DMS53 treated with DMSO at 0.1 percent for 48 hours (cell line): Measurements from ENCODE around the gene ITGAD.
"Not testable (repeated sequence)": the region's sequence is repeated elsewhere in the genome, so short reads cannot be mapped to it uniquely, and the experiment has no call there.

Experiments
- DNase-seq: peaks from one replicate; lab custom pipeline; 2025; ENCODE audit not compliant: unreplicated experiment; lab: John Stamatoyannopoulos, UW

The ITGAD gene

GRCh38 chr16:31429796-31430195, 36.7 kb downstream of the ITGAD start:
- DNase-seq: no peak

GRCh38 chr16:31430380-31431052, 37.4 kb downstream of the ITGAD start:
- no peak for DNase-seq

- peak; percentile 1 for DNase-seq
Measured at GRCh38 chr16:31435341-31436220, 42.4 kb downstream of the ITGAD start.

GRCh38 chr16:31436221-31437045, 43.3 kb downstream of the ITGAD start:
- no peak for DNase-seq

GRCh38 chr16:31438414-31438813, 45.3 kb downstream of the ITGAD start:
- DNase-seq: no peak

- not testable (repeated sequence) for DNase-seq
Measured at GRCh38 chr16:31439023-31439422, 45.9 kb downstream of the ITGAD start.

- no peak for DNase-seq
Measured at GRCh38 chr16:31439519-31439918, 46.4 kb downstream of the ITGAD start.

GRCh38 chr16:31440516-31441184, 47.5 kb downstream of the ITGAD start:
- DNase-seq: no peak

GRCh38 chr16:31441956-31442355, 48.8 kb downstream of the ITGAD start:
- DNase-seq: no peak

GRCh38 chr16:31445931-31446330, 52.8 kb downstream of the ITGAD start:
- not testable (repeated sequence) for DNase-seq

- DNase-seq: no peak
Measured at GRCh38 chr16:31451201-31451600, 58.1 kb downstream of the ITGAD start.

- peak; percentile 24 for DNase-seq
Measured at GRCh38 chr16:31451681-31452351, 58.7 kb downstream of the ITGAD start.

GRCh38 chr16:31452631-31453106, 59.5 kb downstream of the ITGAD start:
- DNase-seq: no peak

GRCh38 chr16:31453255-31454204, 60.4 kb downstream of the ITGAD start:
- no peak for DNase-seq

GRCh38 chr16:31455601-31456314, 62.6 kb downstream of the ITGAD start:
- DNase-seq: no peak

- DNase-seq: no peak
Measured at GRCh38 chr16:31456988-31457360, 63.8 kb downstream of the ITGAD start.

GRCh38 chr16:31458073-31458843, 65.1 kb downstream of the ITGAD start:
- peak; percentile 25 for DNase-seq
